Measurements from ENCODE around the gene ARHGAP27.
"Not testable (repeated sequence)": the region's sequence is repeated elsewhere in the genome, so short reads cannot be mapped to it uniquely, and the experiment has no call there.

The ARHGAP27 gene

DNA sequence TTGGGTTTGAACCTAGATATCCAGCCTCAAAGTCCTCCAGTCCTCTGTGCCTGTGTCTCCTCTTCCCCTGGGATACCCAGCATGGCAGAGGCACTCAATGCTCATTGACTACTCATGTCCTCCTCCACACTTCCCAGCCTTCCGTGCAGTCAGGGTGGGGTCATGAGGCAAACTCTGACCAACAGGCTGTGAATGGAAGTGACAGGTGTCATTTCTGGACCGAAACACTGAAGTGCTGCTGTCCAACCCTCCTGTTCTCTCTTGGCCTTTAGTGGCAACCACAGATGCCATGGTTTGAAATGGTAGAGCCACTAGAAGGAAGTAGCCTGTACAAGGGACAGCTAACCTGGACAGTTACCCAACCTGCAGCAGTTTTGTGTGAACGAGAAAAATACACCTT is 69.2 kb downstream of the ARHGAP27 start:
- DNase-seq (ENCODE audit: low spot score) (no peak), FAIRE-seq (no peak)

DNA sequence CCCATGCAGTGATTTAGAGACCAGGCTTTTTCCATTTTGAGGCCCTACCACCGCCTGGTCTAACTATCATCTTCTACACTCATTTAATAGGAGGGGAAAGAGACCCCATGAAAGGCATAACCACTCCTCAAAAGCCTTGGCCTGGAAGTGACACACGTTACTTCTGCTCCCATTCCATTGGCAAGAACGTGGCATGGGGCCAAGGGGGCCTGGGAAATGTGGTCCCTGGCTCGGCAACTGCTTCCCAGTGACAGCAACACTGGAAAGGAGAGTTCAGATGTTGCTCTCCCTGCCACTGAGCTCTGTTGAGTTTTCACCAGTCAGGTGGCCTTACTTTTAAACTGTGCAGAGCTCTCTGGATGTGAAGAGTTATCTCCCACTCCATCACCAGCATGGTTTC is 70.7 kb downstream of the ARHGAP27 start:
- FAIRE-seq (no peak), DNase-seq (ENCODE audit: low spot score) (no peak)

DNA sequence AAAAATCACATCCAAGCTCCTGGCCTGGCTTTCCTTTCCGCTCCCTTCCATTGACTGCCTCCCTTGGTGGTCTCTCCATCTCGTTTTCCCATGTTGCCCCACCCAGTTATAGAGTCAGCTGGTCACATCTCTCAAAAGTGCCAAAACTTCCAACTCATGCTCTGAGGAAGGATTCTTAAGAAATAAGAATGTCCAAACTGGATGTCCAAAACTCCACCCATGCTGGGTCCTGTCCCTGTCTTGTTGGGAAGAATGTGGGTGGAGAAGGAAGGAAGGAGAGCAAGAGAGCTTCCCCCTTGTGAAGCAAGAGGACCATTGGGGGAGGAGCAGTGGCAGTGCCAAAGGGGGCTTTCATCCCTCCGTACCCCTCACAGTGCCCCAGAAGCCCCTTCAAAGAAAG is 71.2 kb downstream of the ARHGAP27 start:
- FAIRE-seq (no peak), DNase-seq (ENCODE audit: low spot score) (no peak)

DNA sequence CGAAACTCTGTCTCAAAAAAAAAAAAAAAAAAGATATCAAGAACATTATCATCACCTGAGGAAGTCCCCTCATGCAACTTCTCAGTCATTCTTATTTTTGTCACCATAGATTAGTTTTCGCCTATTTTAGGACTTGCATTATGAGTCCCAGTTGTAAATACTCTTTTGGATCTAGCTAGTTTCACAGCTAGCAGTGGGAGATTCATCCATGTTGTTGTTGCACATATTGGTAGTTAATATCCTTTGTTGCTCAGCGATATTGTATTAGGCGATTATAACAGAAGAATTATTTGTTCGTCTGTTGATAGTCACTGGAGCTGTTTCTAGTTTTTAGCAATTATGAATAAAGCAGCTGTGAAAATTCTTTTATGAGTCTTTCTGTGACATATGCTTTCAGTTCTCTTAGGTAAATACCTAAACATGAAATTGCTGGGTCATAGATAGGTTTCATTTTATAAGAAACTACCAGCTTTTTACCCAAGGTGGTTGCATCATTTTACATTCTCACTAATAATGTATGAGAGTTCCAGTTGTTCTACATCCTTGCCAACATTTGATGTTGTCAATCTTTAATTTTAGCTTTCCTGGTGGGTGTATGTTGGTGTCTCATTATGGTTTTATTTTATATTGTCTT is 75.2 kb downstream of the ARHGAP27 start:
- no peak for FAIRE-seq
- no peak for DNase-seq (ENCODE audit: low spot score)

DNA sequence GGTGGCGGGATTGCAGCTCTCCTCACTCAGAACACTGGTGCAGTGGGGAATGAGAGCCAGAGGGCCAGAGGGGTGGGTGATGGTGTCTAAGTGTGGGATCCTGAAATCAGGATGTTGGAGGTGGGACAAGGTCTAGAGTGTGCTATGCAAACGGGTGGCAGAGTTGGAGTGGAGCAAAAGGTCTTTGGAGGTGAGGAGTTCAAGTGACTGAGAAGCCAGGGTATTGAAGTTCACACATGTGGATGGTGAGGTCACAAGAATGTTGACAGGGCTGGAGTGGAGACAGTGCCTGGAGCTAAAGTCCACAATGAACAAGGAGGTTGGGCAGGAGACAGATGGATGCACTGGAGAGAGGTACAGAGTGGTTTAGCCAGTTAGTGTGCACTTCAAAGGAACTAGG is 77.6 kb downstream of the ARHGAP27 start:
- FAIRE-seq (no peak), DNase-seq (ENCODE audit: low spot score) (no peak)

DNA sequence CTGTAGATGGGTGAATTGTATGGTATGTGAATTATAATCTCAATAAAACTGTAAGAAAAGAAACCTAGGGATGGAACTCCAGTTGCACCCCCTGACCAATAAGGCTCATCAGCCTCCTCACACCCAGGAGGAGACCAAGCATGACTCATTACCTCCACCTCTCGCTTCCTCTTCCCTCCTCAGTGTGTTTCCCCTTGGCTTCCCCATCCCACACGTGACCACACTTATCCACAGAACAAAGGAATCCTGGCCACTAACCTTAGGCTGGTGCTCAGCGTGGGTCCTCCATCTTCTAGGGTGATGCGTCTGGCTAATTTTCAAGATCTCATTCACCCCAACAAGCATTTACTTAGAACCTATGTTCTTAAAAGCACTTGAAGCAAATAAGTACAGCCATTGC is 79.6 kb downstream of the ARHGAP27 start:
- DNase-seq (ENCODE audit: low spot score): no peak
- no peak for FAIRE-seq

DNA sequence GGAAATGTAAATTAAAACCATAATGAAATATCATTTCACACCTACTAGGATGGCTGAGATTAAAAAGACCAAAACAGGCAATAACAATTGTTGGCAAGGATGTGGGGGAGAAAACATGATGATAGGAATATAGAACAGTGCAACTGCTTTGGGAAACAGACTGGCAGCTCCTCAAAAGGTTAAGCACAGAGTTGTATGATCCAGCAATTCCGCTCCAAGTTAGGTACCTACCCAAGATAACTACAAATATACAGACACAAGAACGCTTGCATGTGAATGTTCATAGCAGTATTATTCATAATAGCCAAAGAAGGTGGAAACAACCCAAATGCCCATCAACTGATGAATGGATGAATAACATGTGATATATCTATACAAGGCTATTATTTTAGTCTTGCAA is 80.8 kb downstream of the ARHGAP27 start:
- no peak for FAIRE-seq
- no peak for DNase-seq (ENCODE audit: low spot score)

DNA sequence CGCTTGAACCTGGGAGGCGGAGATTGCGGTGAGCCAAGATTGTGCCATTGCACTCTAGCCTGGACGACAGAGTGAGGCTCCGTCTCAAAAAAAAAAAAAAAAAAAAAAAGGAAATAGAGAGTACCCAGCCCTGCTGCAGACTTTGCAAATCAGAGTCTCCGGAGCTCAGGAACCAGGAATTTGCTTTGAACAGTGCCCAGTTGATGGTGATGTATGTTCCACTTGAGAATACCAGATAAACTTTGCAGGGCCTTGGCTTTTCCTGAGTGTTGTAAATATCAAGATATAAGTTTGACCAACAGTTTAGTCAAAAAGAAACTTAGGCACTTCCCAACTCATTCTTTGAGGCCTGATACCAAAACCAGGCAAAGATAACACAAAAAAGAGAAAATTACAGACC is 85.2 kb downstream of the ARHGAP27 start:
- DNase-seq (ENCODE audit: low spot score): no peak
- FAIRE-seq: no peak

DNA sequence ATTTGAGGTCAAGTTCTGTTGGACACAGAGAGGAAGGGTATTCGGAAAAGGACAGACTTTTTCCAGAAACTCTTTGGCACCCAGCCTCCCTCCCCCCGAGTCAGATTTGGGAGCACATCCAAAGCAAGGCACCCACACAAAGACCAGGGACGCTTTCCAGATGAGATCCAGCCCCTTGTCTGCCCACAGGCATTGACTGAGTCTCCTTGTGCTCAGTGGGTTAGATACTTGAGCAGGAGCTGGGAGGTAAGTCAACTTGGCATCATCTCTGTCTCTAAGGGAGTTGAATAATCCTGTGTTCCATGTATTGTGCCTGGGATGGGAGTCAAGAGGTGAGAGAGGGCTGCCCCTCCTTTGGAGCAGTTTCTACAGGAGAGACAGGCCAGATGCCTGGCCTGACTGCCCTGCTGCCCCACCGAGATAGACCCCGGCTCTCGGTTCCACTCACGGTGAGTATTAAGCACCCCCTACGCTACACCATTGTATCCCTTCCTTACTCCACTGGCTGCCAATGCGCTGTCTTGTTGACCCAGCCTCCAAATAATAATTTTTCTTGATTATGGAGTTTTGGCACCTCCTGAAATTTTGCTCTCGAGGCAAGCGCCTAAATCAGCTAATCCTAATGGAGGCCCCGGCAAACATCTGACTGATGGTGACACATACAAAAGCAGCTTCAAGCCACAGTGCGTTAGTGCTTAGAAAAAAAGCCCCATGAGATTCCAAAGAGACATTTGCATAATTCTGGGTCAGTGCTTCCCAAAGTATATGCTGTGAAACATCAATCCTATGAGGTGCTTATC is 86.3 kb downstream of the ARHGAP27 start:
- DNase-seq (ENCODE audit: low spot score) (no peak), FAIRE-seq (no peak)

DNA sequence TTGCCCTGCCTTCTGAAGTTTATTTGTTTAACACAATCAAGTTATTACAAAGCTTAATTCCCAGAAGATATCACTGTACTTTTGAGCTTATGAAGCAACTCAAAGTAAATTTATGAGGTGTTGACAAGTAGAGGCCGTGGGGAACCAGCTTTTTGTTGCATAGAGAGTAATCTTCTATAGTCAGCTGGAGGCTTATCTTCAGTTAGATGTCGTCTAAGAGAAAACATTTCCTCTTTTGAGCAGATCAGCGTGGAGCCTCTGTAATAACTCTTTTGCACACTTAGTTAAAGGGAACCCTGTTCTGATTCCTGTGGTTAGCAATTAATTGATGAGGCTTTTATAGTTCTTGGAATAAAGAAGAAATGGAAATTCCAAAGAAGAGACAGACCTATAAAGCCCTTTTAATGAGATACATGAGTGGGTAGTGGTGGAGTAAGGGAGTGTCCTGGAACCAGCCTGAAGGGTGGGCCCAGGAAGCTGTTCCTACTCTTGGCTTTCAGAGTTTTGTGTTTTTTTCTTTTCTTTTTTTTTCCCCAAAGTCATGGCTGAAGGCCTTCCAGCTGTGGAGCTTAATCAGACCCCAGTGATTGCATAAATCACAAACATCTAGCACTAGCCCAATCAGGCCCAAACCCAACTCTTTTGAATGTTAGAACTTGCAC is 87.0 kb downstream of the ARHGAP27 start:
- no peak for FAIRE-seq
- DNase-seq (ENCODE audit: low spot score): no peak

DNA sequence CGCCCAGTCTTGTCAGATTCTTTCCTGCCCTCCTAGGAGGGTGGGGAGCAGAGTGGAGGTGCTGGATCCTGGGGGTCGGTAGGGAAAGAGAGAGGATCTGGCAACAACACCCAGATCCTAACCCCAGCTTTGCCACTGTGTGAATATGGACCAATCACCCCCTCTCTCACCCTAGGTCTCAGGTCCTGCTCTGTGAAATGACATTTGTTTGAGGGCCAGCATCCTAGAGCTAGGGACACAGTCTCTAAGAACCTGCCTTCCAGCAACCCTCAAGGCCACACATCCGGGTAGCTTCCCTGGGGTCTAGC is 87.5 kb downstream of the ARHGAP27 start:
- FAIRE-seq: no peak

DNA sequence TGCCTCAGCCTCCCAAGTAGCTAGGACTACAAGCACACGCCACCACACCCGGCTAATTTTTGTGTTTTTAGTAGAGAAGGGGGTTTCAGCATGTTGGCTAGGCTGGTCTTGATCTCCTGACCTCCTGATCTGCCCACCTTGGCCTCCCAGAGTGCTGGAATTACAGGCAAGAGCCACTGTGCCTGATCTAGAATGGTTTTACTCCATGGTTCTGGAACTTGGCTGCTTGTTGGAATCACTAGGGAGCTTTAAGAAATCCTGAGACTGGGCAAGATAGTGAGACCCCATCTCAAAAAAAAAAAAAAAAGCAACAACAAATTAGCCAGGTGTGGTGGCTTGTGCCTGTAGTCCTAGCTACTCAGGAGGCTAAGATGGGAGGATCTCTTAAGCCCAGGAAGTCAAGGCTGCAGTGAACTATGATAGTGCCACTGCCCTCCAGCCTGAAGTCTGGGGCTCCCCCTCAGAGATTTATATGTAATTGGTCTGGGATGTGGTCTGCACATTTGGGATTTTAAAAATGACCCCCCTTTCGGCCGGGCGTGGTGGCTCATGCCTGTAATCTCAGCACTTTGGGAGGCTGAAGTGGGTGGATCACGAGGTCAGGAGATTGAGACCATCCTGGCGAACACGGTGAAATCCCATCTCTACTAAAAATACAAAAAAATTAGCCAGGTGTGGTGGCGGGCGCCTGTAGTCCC is 88.6 kb downstream of the ARHGAP27 start:
- not testable (repeated sequence) for FAIRE-seq; DNase-seq (ENCODE audit: low spot score)

More for the DNA sequence above, 87.5 kb downstream of the ARHGAP27 start:
- DNase-seq (ENCODE audit: low spot score): no peak
